GM23248 (cell line): ENCODE measurements around the gene CFAP73. TPM values are rescaled to one million over a fixed set of nuclear protein-coding genes. Genes with fewer than 3 reads are reported as not detected.

Source experiments
- DNase-seq: peaks from one replicate; pipeline ENCODE4 v3.0.0-alpha.2; 2015
- H2AFZ ChIP-seq: fragments of 200-600 bp; sonication (generic); 2 replicates; pipeline ENCODE4 v1.6.1; 2016; ENCODE audit warnings: antibody characterized with exemption
- H3F3A ChIP-seq: fragments of 200-600 bp; sonication (generic); 2 replicates; pipeline ENCODE4 v1.6.1; 2016; ENCODE audit warnings: mild to moderate bottlenecking, antibody characterized with exemption, mixed run types; ENCODE audit not compliant: insufficient read depth
- H3K27ac ChIP-seq: fragments of 200-600 bp; sonication (generic); 2 replicates; pipeline ENCODE4 v1.5.1; 2016; ENCODE audit warnings: mild to moderate bottlenecking
- H3K27me3 ChIP-seq: fragments of 200-600 bp; sonication (generic); replicated peaks from 2 replicates; pipeline ENCODE4 v1.6.1; 2016; ENCODE audit warnings: mild to moderate bottlenecking; ENCODE audit not compliant: insufficient read depth
- H3K36me3 ChIP-seq: fragments of 200-600 bp; sonication (generic); 2 replicates; pipeline ENCODE4 v1.6.1; 2016; ENCODE audit warnings: low read depth, mild to moderate bottlenecking
- H3K4me1 ChIP-seq: fragments of 200-600 bp; sonication (generic); 2 replicates; pipeline ENCODE4 v1.6.1; 2016; ENCODE audit warnings: mild to moderate bottlenecking; ENCODE audit not compliant: insufficient read depth
- H3K4me2 ChIP-seq: fragments of 200-600 bp; sonication (generic); one replicate; pipeline ENCODE4 v1.6.1; 2016; ENCODE audit warnings: mild to moderate bottlenecking; ENCODE audit not compliant: unreplicated experiment
- H3K4me3 ChIP-seq: fragments of 200-600 bp; sonication (generic); 2 replicates; pipeline ENCODE4 v1.5.1; 2016; ENCODE audit warnings: mild to moderate bottlenecking
- H3K79me2 ChIP-seq: fragments of 200-600 bp; sonication (generic); 2 replicates; pipeline ENCODE4 v1.6.1; 2016; ENCODE audit warnings: mild to moderate bottlenecking; ENCODE audit not compliant: insufficient read depth
- H3K9ac ChIP-seq: fragments of 200-600 bp; sonication (generic); 2 replicates; pipeline ENCODE4 v1.6.1; 2016; ENCODE audit warnings: mild to moderate bottlenecking
- H3K9me2 ChIP-seq: fragments of 200-600 bp; sonication (generic); 2 replicates; pipeline ENCODE4 v1.6.1; 2016; ENCODE audit warnings: mixed run types, mild to moderate bottlenecking, moderate library complexity; ENCODE audit not compliant: insufficient read depth
- H3K9me3 ChIP-seq: fragments of 200-600 bp; sonication (generic); one replicate; pipeline ENCODE4 v1.6.1; 2017; ENCODE audit warnings: low read depth
- H4K20me1 ChIP-seq: fragments of 200-600 bp; sonication (generic); 2 replicates; pipeline ENCODE4 v1.6.0; 2016; ENCODE audit not compliant: insufficient read depth
- EZH2 ChIP-seq: fragments of 200-600 bp; sonication (generic); IDR thresholded peaks from 2 replicates; pipeline ENCODE4 v1.6.1; 2018; ENCODE audit warnings: antibody characterized with exemption, mild to moderate bottlenecking; ENCODE audit not compliant: insufficient read depth, poor library complexity, severe bottlenecking
- EZH2phosphoT487 ChIP-seq: fragments of 200-600 bp; sonication (generic); IDR thresholded peaks from 2 replicates; pipeline ENCODE4 v1.6.1; 2018; ENCODE audit warnings: antibody characterized with exemption, moderate library complexity, mild to moderate bottlenecking, low read depth; ENCODE audit not compliant: insufficient read depth
- WGBS, 2 experiments: methylation state at CpG; one replicate each; pipeline ENCODE4 v1.1.6; 2015 to 2017; ENCODE audit warnings: low lambda C conversion rate in 2 of 2, low coverage in 1 of 2; ENCODE audit errors: missing lambda C conversion rate in 2 of 2; 5-methylcytosine and 5-hydroxymethylcytosine counted together
- in situ Hi-C: fragments of 300-500 bp; cut with MboI; formaldehyde crosslinking; loops from 2 replicates; pipeline ENCODE4 v1.15.0; 2020
- polyA plus RNA-seq: library from polyadenylated mRNA; unstranded; fragments of >200 nt; fragmentation: Nextera tagmentation; extraction: Ambion mirVana; gene quantifications from 2 replicates; pipeline ENCODE4 v1.2.1, GENCODE V29; 2016
- total RNA-seq: library from RNA; depleted of rRNA; stranded (reverse); fragments of >200 nt; shearing (Covaris generic); gene quantifications from 2 replicates; pipeline ENCODE4 v1.2.3, GENCODE V29; 2014

CFAP73 gene
- total and polyA plus RNA-seq, 2 experiments from 2014 or later: not detected

DNA sequence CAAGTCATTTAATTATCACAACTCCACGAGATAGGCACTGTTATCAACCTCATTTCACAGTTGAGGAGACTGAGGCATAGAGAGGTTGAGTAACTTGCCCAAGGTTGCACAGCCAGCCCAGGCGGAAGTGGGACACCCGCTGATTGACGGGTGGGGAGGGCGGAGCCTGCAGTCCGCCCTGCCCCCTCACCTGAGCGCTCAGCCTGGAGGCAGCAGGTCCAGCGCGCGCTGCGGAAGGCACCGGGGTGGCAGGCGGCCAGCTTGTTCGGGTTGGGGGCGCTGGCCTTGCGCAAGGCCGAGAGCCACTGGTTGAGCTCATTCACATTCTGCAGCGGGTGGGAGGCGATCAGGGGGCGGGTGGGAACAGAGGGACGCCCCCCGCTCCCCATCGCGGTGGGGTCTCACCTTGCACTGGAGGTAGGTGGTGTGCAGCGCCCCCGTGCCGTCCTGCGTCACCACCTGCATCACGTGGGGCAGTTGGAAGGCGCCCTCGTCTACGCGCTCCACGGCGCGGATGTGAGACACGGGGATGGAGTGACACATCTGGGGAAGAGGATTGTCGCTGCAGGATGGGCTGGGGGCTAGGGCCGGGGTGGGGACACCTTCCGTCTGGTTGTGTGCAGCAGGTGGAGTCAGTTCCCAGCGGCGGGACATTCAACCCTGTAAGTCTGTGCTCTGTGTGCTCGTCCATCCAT is 45.6 kb upstream of the CFAP73 start:
- Histone ChIP-seq H3K4me2 (no peak overlapping the region), H3K79me2 (no peaks in the 10 kb centered on the region), H3K4me3 (no peak overlapping the region), H3K36me3 (no peaks in the 10 kb centered on the region), H3K9ac (no peak overlapping the region), H3K4me1 (no peaks in the 10 kb centered on the region), H4K20me1 (no peaks in the 10 kb centered on the region), H3K27ac (no peak overlapping the region), H3F3A (no peaks in the 10 kb centered on the region), H3K27me3 (no peaks in the 10 kb centered on the region; the same call in 1 of the 2 replicates), H3K9me3 (no peaks in the 10 kb centered on the region), H2AFZ (no peak overlapping the region), H3K9me2 (no peaks in the 10 kb centered on the region)
- no peak for DNase-seq
- in situ Hi-C loops: no loop called here
- 6 to 9% methylated on average over 38 to 40 of the region's 43 CpGs for WGBS, 2 experiments
- no peak for TF ChIP-seq EZH2phosphoT487
- no peak for TF ChIP-seq EZH2

DNA sequence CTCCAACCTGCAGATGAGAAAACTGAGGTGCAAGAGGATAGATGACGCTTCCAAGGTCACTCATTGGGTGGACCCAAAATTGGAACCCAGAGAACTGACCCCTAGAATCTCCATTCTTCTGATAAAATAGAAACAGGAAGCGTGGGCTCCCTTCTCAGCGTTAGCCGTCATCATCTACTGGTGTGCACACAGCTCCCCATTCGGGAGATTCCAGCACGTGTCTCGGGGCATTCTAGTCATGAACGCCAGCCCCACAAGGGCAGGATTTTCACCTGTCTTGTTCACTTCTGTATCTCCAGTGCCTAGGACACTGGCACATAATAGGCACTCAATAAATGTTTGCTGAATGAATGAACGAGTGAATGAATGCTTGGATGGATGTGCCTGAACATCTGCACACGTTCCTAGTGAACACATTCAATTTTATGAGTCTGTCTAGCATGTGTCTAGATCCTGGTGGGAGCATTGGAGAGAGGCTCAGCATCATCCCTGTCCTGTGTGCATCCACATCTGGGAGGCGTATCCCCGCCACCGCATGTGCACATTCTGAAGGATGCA is 44.5 kb upstream of the CFAP73 start:
- no peaks in the 10 kb centered on the region for H3K79me2 ChIP-seq
- no peaks in the 10 kb centered on the region for H3K9me2 ChIP-seq
- DNase-seq: no peak
- no peaks in the 10 kb centered on the region for H3K9me3 ChIP-seq
- no peaks in the 10 kb centered on the region for H3F3A ChIP-seq
- H4K20me1 ChIP-seq: no peaks in the 10 kb centered on the region
- no peak for TF ChIP-seq EZH2
- no peak for TF ChIP-seq EZH2phosphoT487
- H3K27me3 ChIP-seq: no peaks in the 10 kb centered on the region; the same call in 1 of the 2 replicates
- H3K4me2 ChIP-seq: no peak overlapping the region
- no peak overlapping the region for H3K4me3 ChIP-seq
- H3K4me1 ChIP-seq: no peaks in the 10 kb centered on the region
- H3K9ac ChIP-seq: no peak overlapping the region
- in situ Hi-C loops: no loop called here
- no peak overlapping the region for H2AFZ ChIP-seq
- H3K36me3 ChIP-seq: no peaks in the 10 kb centered on the region
- H3K27ac ChIP-seq: no peak overlapping the region
- WGBS, 2 experiments: 50 to 54% methylated on average over 13 of the region's 13 CpGs

DNA sequence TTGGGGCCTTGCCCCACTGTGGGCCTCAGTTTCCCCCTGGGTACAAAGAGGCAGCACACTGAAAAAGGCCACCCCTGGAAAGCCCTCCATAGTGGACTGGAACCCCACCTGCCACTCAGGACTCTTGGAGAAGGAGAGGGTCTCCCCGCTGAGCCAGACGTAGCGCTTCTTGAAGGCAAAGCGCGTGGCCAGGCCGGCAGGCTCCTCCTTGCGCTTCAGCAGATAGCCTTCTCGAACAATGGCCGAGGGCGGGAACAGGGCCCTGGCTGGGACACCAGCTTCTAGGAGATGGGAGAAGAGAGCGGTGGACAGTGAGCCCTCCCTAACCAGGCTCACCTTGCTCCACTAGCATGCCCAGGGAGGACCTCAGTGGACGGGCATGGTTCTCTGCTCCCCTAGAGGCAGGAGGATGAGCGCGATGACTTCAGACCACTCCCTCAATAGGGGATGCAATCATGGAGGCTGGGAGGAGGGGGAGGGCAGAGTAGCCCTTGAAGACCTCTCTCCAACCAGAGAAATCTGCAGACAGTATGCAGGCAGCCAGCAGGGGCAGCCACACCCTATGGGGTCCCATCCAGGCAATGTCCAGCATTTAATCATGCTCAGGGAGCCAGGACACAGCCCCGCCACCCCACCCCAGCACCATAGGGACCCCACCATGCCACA is 43.8 kb upstream of the CFAP73 start:
- Histone ChIP-seq H3K4me2 (no peak overlapping the region), H3K4me1 (no peaks in the 10 kb centered on the region), H3K9me3 (no peaks in the 10 kb centered on the region), H3K4me3 (no peak overlapping the region), H3K36me3 (no peaks in the 10 kb centered on the region), H3K27ac (no peak overlapping the region), H2AFZ (no peak overlapping the region), H3F3A (no peaks in the 10 kb centered on the region), H3K9me2 (no peaks in the 10 kb centered on the region), H4K20me1 (no peaks in the 10 kb centered on the region), H3K9ac (no peak overlapping the region), H3K27me3 (no peaks in the 10 kb centered on the region; the same call in 1 of the 2 replicates), H3K79me2 (no peaks in the 10 kb centered on the region)
- TF ChIP-seq EZH2: no peak
- no peak for TF ChIP-seq EZH2phosphoT487
- DNase-seq: no peak
- WGBS, 2 experiments: 73 to 76% methylated on average over 15 of the region's 15 CpGs
- in situ Hi-C loops: no loop called here

DNA sequence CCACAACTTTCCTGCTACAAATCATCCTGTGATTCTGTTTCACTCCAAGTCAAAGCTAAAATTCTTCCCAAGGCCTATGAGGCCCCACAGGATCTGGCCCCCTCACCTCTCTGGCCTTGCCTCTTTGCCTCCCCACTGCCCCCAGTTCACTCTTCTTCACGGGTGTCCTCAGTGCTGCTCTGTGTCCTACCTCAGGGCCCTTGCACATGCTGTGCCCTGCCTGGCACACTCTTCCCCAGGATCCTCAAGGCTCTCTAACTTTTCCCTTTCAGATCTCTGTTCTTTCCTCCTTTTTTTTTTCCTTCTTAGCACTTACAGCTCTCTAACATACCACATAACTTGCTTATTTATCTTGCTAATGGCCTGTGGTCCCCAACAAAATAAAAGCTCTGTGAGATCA is 43.2 kb upstream of the CFAP73 start:
- no peak for DNase-seq
- TF ChIP-seq EZH2: no peak
- no peak for TF ChIP-seq EZH2phosphoT487
- Histone ChIP-seq H3K27me3 (no peaks in the 10 kb centered on the region; the same call in 1 of the 2 replicates), H3K9me2 (no peaks in the 10 kb centered on the region), H3K4me3 (no peak overlapping the region), H3K79me2 (no peaks in the 10 kb centered on the region), H3K9ac (no peak overlapping the region), H3K27ac (no peak overlapping the region), H3K4me1 (no peaks in the 10 kb centered on the region), H3K36me3 (no peaks in the 10 kb centered on the region), H3K9me3 (no peaks in the 10 kb centered on the region), H3F3A (no peaks in the 10 kb centered on the region), H4K20me1 (no peaks in the 10 kb centered on the region), H2AFZ (no peak overlapping the region), H3K4me2 (no peak overlapping the region)
- in situ Hi-C loops: no loop called here
- 0 to 10% methylated on average over 1 of the region's 1 CpG for WGBS, 2 experiments
